Measurements from ENCODE around the gene MYOM3. TPM values are rescaled to one million over a fixed set of nuclear protein-coding genes. Genes with fewer than 3 reads are reported as not detected.

MYOM3 gene
- total RNA-seq, 2 experiments from 2014 or later, result not detected

- ATAC-seq (ENCODE audit: low read depth) (no peak), DNase-seq (no peak)
- POLR2A ChIA-PET, result no interaction called here
- peaks cover 2% of the 10 kb centered on the region for H3K9me3 Mint-ChIP-seq
- H3K4me3 Mint-ChIP-seq, result no peak overlapping the region
- H3K27me3 Mint-ChIP-seq, result peaks cover 11% of the 10 kb centered on the region
- no peak overlapping the region for H3K27ac Mint-ChIP-seq
- no peaks in the 10 kb centered on the region for H3K36me3 Mint-ChIP-seq
- no peaks in the 10 kb centered on the region for H3K4me1 Mint-ChIP-seq
These were observed 15.3 kb upstream of the MYOM3 start for GRCh38 chr1:24127134-24127800.

- POLR2A ChIA-PET, result no interaction called here
- H3K9me3 Mint-ChIP-seq, result peaks cover 2% of the 10 kb centered on the region
- H3K36me3 Mint-ChIP-seq, result no peaks in the 10 kb centered on the region
- no peaks in the 10 kb centered on the region for H3K4me1 Mint-ChIP-seq
- H3K4me3 Mint-ChIP-seq, result no peak overlapping the region
- no peak overlapping the region for H3K27ac Mint-ChIP-seq
- ATAC-seq (ENCODE audit: low read depth) (no peak), DNase-seq (no peak)
- H3K27me3 Mint-ChIP-seq, result peaks cover 8% of the 10 kb centered on the region
These were observed 14.7 kb upstream of the MYOM3 start for GRCh38 chr1:24126672-24127023.

GRCh38 chr1:24126018-24126671 is 14.2 kb upstream of the MYOM3 start:
- no peak for DNase-seq
- H3K9me3 Mint-ChIP-seq, result peaks cover 2% of the 10 kb centered on the region
- no peak overlapping the region for H3K27ac Mint-ChIP-seq
- peaks cover 8% of the 10 kb centered on the region for H3K27me3 Mint-ChIP-seq
- no peak for ATAC-seq (ENCODE audit: low read depth)
- H3K36me3 Mint-ChIP-seq, result no peaks in the 10 kb centered on the region
- H3K4me1 Mint-ChIP-seq, result no peaks in the 10 kb centered on the region
- no peak overlapping the region for H3K4me3 Mint-ChIP-seq
- POLR2A ChIA-PET, result no interaction called here

- no peak for ATAC-seq (ENCODE audit: low read depth)
- no peak for DNase-seq
- H3K27ac Mint-ChIP-seq, result no peak overlapping the region
- POLR2A ChIA-PET, result no interaction called here
- H3K4me1 Mint-ChIP-seq, result no peaks in the 10 kb centered on the region
- H3K36me3 Mint-ChIP-seq, result no peaks in the 10 kb centered on the region
- H3K27me3 Mint-ChIP-seq, result peaks cover 8% of the 10 kb centered on the region
- peaks cover 2% of the 10 kb centered on the region for H3K9me3 Mint-ChIP-seq
- H3K4me3 Mint-ChIP-seq, result no peak overlapping the region
These were observed 13.5 kb upstream of the MYOM3 start for GRCh38 chr1:24125456-24125855.

- Mint-ChIP-seq H3K4me1 (no peaks in the 10 kb centered on the region), H3K27ac (no peak overlapping the region), H3K27me3 (peaks cover 8% of the 10 kb centered on the region), H3K9me3 (peaks cover 2% of the 10 kb centered on the region), H3K36me3 (no peaks in the 10 kb centered on the region), H3K4me3 (no peak overlapping the region)
- POLR2A ChIA-PET, result no interaction called here
- DNase-seq, result no peak
- no peak for ATAC-seq (ENCODE audit: low read depth)
These were observed 13.0 kb upstream of the MYOM3 start for GRCh38 chr1:24124980-24125379.

GRCh38 chr1:24123611-24124010 is 11.7 kb upstream of the MYOM3 start:
- Mint-ChIP-seq H3K27ac (no peak overlapping the region), H3K4me3 (no peak overlapping the region), H3K27me3 (peaks cover 2% of the 10 kb centered on the region), H3K36me3 (no peaks in the 10 kb centered on the region), H3K9me3 (no peaks in the 10 kb centered on the region), H3K4me1 (no peaks in the 10 kb centered on the region)
- POLR2A ChIA-PET, result no interaction called here
- no peak for DNase-seq
- no peak for ATAC-seq (ENCODE audit: low read depth)

GRCh38 chr1:24122776-24123175 is 10.8 kb upstream of the MYOM3 start:
- no peak for ATAC-seq (ENCODE audit: low read depth)
- Mint-ChIP-seq H3K4me3 (no peak overlapping the region), H3K27ac (no peak overlapping the region), H3K9me3 (no peaks in the 10 kb centered on the region), H3K36me3 (no peaks in the 10 kb centered on the region), H3K27me3 (peaks cover 4% of the 10 kb centered on the region), H3K4me1 (no peaks in the 10 kb centered on the region)
- POLR2A ChIA-PET, result no interaction called here
- no peak for DNase-seq

GRCh38 chr1:24121406-24121805 is 9.5 kb upstream of the MYOM3 start:
- ATAC-seq (ENCODE audit: low read depth), result no peak

GRCh38 chr1:24120965-24121364 is 9.0 kb upstream of the MYOM3 start:
- POLR2A ChIA-PET, result no interaction called here

More at GRCh38 chr1:24121406-24121805, 9.5 kb upstream of the MYOM3 start:
- H3K36me3 Mint-ChIP-seq, result no peaks in the 10 kb centered on the region
- no peak for DNase-seq
- H3K4me3 Mint-ChIP-seq, result no peak overlapping the region
- H3K9me3 Mint-ChIP-seq, result no peaks in the 10 kb centered on the region
- POLR2A ChIA-PET, result no interaction called here
- H3K27ac Mint-ChIP-seq, result no peak overlapping the region
- H3K4me1 Mint-ChIP-seq, result no peaks in the 10 kb centered on the region
- H3K27me3 Mint-ChIP-seq, result peaks cover 11% of the 10 kb centered on the region

GRCh38 chr1:24119859-24120756 is 8.2 kb upstream of the MYOM3 start:
- DNase-seq (no peak), ATAC-seq (ENCODE audit: low read depth) (no peak)
- Mint-ChIP-seq H3K36me3 (no peaks in the 10 kb centered on the region), H3K4me1 (no peaks in the 10 kb centered on the region), H3K9me3 (no peaks in the 10 kb centered on the region), H3K27ac (no peak overlapping the region), H3K4me3 (no peak overlapping the region), H3K27me3 (peaks cover 11% of the 10 kb centered on the region)
- POLR2A ChIA-PET, result no interaction called here

More at GRCh38 chr1:24120965-24121364, 9.0 kb upstream of the MYOM3 start:
- Mint-ChIP-seq H3K27ac (no peak overlapping the region), H3K27me3 (peaks cover 13% of the 10 kb centered on the region), H3K4me3 (no peak overlapping the region), H3K4me1 (no peaks in the 10 kb centered on the region), H3K36me3 (no peaks in the 10 kb centered on the region), H3K9me3 (no peaks in the 10 kb centered on the region)
- ATAC-seq (ENCODE audit: low read depth) (no peak), DNase-seq (no peak)

GRCh38 chr1:24119489-24119858 is 7.5 kb upstream of the MYOM3 start:
- no peak for DNase-seq
- no peaks in the 10 kb centered on the region for H3K9me3 Mint-ChIP-seq
- no peak overlapping the region for H3K27ac Mint-ChIP-seq
- ATAC-seq (ENCODE audit: low read depth), result no peak
- H3K27me3 Mint-ChIP-seq, result peaks cover 11% of the 10 kb centered on the region
- no peaks in the 10 kb centered on the region for H3K36me3 Mint-ChIP-seq
- no peaks in the 10 kb centered on the region for H3K4me1 Mint-ChIP-seq
- no peak overlapping the region for H3K4me3 Mint-ChIP-seq
- POLR2A ChIA-PET, result no interaction called here

GRCh38 chr1:24118410-24119242 is 6.7 kb upstream of the MYOM3 start:
- DNase-seq (no peak), ATAC-seq (ENCODE audit: low read depth) (no peak)
- no peaks in the 10 kb centered on the region for H3K9me3 Mint-ChIP-seq
- peaks cover 13% of the 10 kb centered on the region for H3K27me3 Mint-ChIP-seq
- H3K4me3 Mint-ChIP-seq, result no peak overlapping the region
- H3K27ac Mint-ChIP-seq, result no peak overlapping the region
- H3K4me1 Mint-ChIP-seq, result no peaks in the 10 kb centered on the region
- POLR2A ChIA-PET, result no interaction called here
- H3K36me3 Mint-ChIP-seq, result no peaks in the 10 kb centered on the region

GRCh38 chr1:24117722-24118409 is 5.9 kb upstream of the MYOM3 start:
- ATAC-seq (ENCODE audit: low read depth) (no peak), DNase-seq (no peak)
- POLR2A ChIA-PET, result no interaction called here
- H3K9me3 Mint-ChIP-seq, result no peaks in the 10 kb centered on the region
- H3K27me3 Mint-ChIP-seq, result peaks cover 17% of the 10 kb centered on the region
- no peaks in the 10 kb centered on the region for H3K36me3 Mint-ChIP-seq
- no peak overlapping the region for H3K4me3 Mint-ChIP-seq
- H3K4me1 Mint-ChIP-seq, result no peaks in the 10 kb centered on the region
- H3K27ac Mint-ChIP-seq, result no peak overlapping the region

Measured in activated naive CD8-positive, alpha-beta T cell treated with anti-CD3 and anti-CD28 coated beads, Interleukin-2, amount 10 ng/mL, durations not matched to agents 7 days and 5 days (primary cell).